Gastrocnemius medialis (tissue), 4 donors: ENCODE measurements around the gene CPLX1. TPM values are rescaled to one million over a fixed set of nuclear protein-coding genes. Genes with fewer than 3 reads are reported as not detected.

Source experiments
- ATAC-seq, 2 donors: fragments of 150-250 bp; one replicate each; pipeline ENCODE4 v1.9.1; 2016
- DNase-seq, 2 donors: peaks; one replicate each; pipeline ENCODE4 v3.0.0-alpha.2; 2019
- H3K27ac ChIP-seq, 4 donors: fragments of 200-600 bp; sonication (generic); 1 replicate in 1 of 4; 2 replicates in 3 of 4; pipeline ENCODE4 v1.5.1; 2016 to 2018; ENCODE audit warnings: mild to moderate bottlenecking in 2 of 4, moderate library complexity in 1 of 4
- H3K27me3 ChIP-seq, 3 donors: fragments of 200-600 bp; sonication (generic) in 2 of 3; 1 replicate in 1 of 3; 2 replicates in 2 of 3; pipeline versions ENCODE4 v1.5.1 to v1.6.0; 2016 to 2019; ENCODE audit warnings: mild to moderate bottlenecking in 1 of 3, moderate library complexity in 1 of 3
- H3K36me3 ChIP-seq, 2 donors: fragments of 200-600 bp; sonication (generic) in 1 of 2; one replicate each; pipeline ENCODE4 v1.5.1; 2017 to 2018
- H3K4me1 ChIP-seq, 2 donors: fragments of 200-600 bp; sonication (generic) in 1 of 2; one replicate each; pipeline ENCODE4 v1.5.1; 2016 to 2017; ENCODE audit warnings: mild to moderate bottlenecking in 2 of 2
- H3K4me3 ChIP-seq, 4 donors: fragments of 200-600 bp; sonication (generic) in 3 of 4; 1 replicate in 1 of 4; 2 replicates in 3 of 4; pipeline ENCODE4 v1.5.1; 2016 to 2019; ENCODE audit warnings: mild to moderate bottlenecking in 2 of 4
- H3K9me3 ChIP-seq, 3 donors: fragments of 200-600 bp; sonication (generic) in 2 of 3; 1 replicate in 1 of 3; 2 replicates in 2 of 3; pipeline ENCODE4 v1.5.1; 2016 to 2019
- CTCF ChIP-seq, 5 experiments: fragments of 450-650 bp in 3 of 5; fragments of 200-600 bp in 2 of 5; sonication (generic) in 2 of 5; IDR thresholded peaks in 4 of 5; conservative IDR thresholded peaks in 1 of 5; 1 replicate in 4 of 5; 2 replicates in 1 of 5; pipeline ENCODE4 v1.5.1; 2016 to 2019; ENCODE audit warnings: antibody characterized with exemption in 5 of 5, mild to moderate bottlenecking in 3 of 5, moderate library complexity in 3 of 5
- POLR2A ChIP-seq, 2 donors: fragments of 450-650 bp; IDR thresholded peaks; one replicate each; pipeline ENCODE4 v1.6.1; 2017; ENCODE audit warnings: antibody characterized with exemption in 2 of 2, mild to moderate bottlenecking in 2 of 2, moderate library complexity in 2 of 2
- in situ Hi-C, 4 donors: fragments of 200-750 bp; cut with MboI; loops; one replicate each; pipeline versions ENCODE4 v1.15.0 to v1.8.0; 2017; ENCODE audit warnings: low sequenced_read_pairs in 4 of 4
- intact Hi-C: fragments of 100-400 bp; cut with DNase I; formaldehyde crosslinking; loops from one replicate; pipeline ENCODE4 v1.15.1; 2023; ENCODE audit warnings: low total_unique reads
- total RNA-seq, 4 donors: library from RNA; depleted of rRNA; stranded (reverse); fragments of >200 nt; gene quantifications; one replicate each; pipeline versions ENCODE4 v1.1.0 to v1.2.3, GENCODE V29; 2016

CPLX1 gene
- total RNA-seq, 4 donors from 2014 or later, result 0.91 to 1.0 TPM; not detected in 2

GRCh38 chr4:788006-788635 is 37.8 kb downstream of the CPLX1 start:
- TF ChIP-seq CTCF (IDR thresholded peaks at IDR 0.05 in 4 of 5, conservative IDR thresholded peaks at IDR 0.05 in 1 of 5) (no peak), POLR2A (IDR thresholded peaks at IDR 0.05) (no peak)
- Histone ChIP-seq H3K36me3 (no peaks in the 10 kb centered on the region), H3K27me3 (peaks cover 37 to 47% (median 47%) of the 10 kb centered on the region in 3 donors), H3K9me3 (no peaks in the 10 kb centered on the region), H3K4me1 (peaks cover 0 to 7% of the 10 kb centered on the region in 2 donors), H3K4me3 (no peak overlapping the region), H3K27ac (peak overlapping the region in 1 of 4 donors; percentile 67)
- ATAC-seq (no peak), DNase-seq (no peak)
- intact Hi-C loops (no loop called here), in situ Hi-C loops (loop anchor here in 1 of 4 donors (10.0 kb wide), 1 partner anchor 113 kb away; the partner anchor contains the start of genes ATP5ME and MYL5)

- H3K4me3 ChIP-seq, result peak overlapping the region in 2 of 4 donors; percentile 21 to 42
- peak overlapping the region in 3 of 4 donors; percentile 67 to 75 (median 67) for H3K27ac ChIP-seq
- peaks cover under 1 to 9% of the 10 kb centered on the region in 2 donors for H3K4me1 ChIP-seq
- intact Hi-C loops, result no loop called here
- H3K9me3 ChIP-seq, result no peaks in the 10 kb centered on the region
- ATAC-seq, result no peak
- TF ChIP-seq CTCF (IDR thresholded peaks at IDR 0.05 in 4 of 5, conservative IDR thresholded peaks at IDR 0.05 in 1 of 5), result no peak
- no peak for TF ChIP-seq POLR2A (IDR thresholded peaks at IDR 0.05)
- in situ Hi-C loops, result loop anchor here in 1 of 4 donors (10.0 kb wide), 1 partner anchor 113 kb away; the partner anchor contains the start of genes ATP5ME and MYL5
- no peak for DNase-seq
- H3K27me3 ChIP-seq, result peaks cover 32 to 43% (median 42%) of the 10 kb centered on the region in 3 donors
- no peaks in the 10 kb centered on the region for H3K36me3 ChIP-seq
These were observed 38.4 kb downstream of the CPLX1 start for GRCh38 chr4:787561-787981.

GRCh38 chr4:786861-787300 is 39.0 kb downstream of the CPLX1 start:
- Histone ChIP-seq H3K4me1 (peaks cover 4 to 13% of the 10 kb centered on the region in 2 donors), H3K4me3 (peak overlapping the region; percentile 42 to 60 (median 53)), H3K27ac (peak overlapping the region; percentile 49 to 75 (median 67)), H3K9me3 (no peaks in the 10 kb centered on the region), H3K27me3 (peaks cover 26 to 36% (median 35%) of the 10 kb centered on the region in 3 donors), H3K36me3 (no peaks in the 10 kb centered on the region)
- intact Hi-C loops (no loop called here), in situ Hi-C loops (loop anchor here in 1 of 4 donors (10.0 kb wide), 1 partner anchor 112 kb away; the partner anchor contains the start of genes ATP5ME and MYL5)
- no peak for DNase-seq
- TF ChIP-seq CTCF (IDR thresholded peaks at IDR 0.05 in 4 of 5, conservative IDR thresholded peaks at IDR 0.05 in 1 of 5) (peak in 1 of 5 experiments; percentile 11), POLR2A (IDR thresholded peaks at IDR 0.05) (peak; percentile 17 to 29)
- ATAC-seq, result no peak

GRCh38 chr4:786074-786741 is 39.7 kb downstream of the CPLX1 start:
- Histone ChIP-seq H3K36me3 (no peaks in the 10 kb centered on the region), H3K27ac (peak overlapping the region; percentile 49 to 75 (median 67)), H3K27me3 (peaks cover 20 to 29% (median 28%) of the 10 kb centered on the region in 3 donors), H3K4me3 (peak overlapping the region; percentile 42 to 60 (median 53)), H3K4me1 (peaks cover 4 to 13% of the 10 kb centered on the region in 2 donors), H3K9me3 (no peaks in the 10 kb centered on the region)
- ATAC-seq (no peak), DNase-seq (no peak)
- intact Hi-C loops (no loop called here), in situ Hi-C loops (loop anchor here in 1 of 4 donors (10.0 kb wide), 1 partner anchor 111 kb away; the partner anchor contains the start of genes ATP5ME and MYL5)
- TF ChIP-seq CTCF (IDR thresholded peaks at IDR 0.05 in 4 of 5, conservative IDR thresholded peaks at IDR 0.05 in 1 of 5), result no peak
- no peak for TF ChIP-seq POLR2A (IDR thresholded peaks at IDR 0.05)
